ENCODE measurements around the gene DRC7.

Gene DRC7

DNA sequence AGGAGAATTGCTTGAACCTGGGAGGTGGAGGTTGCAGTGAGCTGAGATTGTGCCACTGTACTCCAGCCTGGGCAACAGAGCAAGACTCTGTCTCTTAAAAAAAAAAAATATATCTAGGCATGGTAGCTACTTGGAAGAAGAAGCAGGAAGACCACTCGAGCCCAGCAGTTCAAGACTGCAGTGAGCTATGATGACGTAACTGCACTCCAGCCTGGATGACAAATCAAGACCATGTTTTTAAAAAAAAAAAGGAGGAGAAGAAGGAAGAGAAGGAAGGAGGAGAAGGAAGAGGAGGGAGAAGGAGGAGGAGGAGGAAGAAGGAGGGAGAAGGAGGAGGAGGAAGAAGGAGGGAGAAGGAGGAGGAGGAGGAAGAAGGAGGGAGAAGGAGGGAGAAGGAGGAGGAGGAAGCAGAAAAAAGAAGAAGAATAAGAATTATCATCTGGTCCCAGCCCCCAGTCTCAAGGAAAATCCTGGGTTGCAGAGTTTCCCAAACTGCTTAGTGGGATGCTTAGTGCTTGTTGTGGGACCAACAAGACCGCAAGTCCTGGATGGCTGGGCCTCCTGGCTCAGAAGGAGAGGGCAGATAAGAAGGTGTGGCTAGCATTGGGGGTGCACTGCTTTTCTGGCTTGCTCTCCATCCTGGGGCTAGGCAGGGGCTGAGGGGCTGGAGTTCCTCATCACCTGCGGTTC is 3.7 kb upstream of the DRC7 start:
- DNase-seq (ENCODE audit: low read depth in 2 of 2): no peak

GRCh38 chr16:57692636-57693035 is 2.0 kb upstream of the DRC7 start:
- no peak for DNase-seq (ENCODE audit: low read depth in 2 of 2)

DNA sequence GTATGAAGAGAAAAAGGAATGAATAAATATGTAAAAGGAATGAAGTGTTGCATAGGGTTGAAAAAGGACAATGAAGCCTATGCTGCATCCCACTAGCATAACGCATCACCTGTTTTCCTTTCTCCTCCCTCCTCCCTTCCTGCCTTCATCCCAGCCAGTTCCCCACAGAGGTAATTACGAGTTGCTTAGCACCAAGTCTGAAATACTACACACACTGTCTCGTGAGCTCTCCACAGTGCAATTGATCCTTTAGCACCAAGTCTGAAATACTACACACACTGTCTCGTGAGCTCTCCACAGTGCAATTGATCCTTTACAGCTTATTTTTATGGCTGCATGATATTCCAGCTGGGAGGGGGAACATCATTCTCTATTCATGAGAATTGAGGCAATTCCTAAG is 1.1 kb upstream of the DRC7 start:
- DNase-seq (ENCODE audit: low read depth in 2 of 2): no peak

- DNase-seq (ENCODE audit: low read depth in 2 of 2): no peak
Measured at GRCh38 chr16:57694231-57694724, 328 bp upstream of the DRC7 start.

DNA sequence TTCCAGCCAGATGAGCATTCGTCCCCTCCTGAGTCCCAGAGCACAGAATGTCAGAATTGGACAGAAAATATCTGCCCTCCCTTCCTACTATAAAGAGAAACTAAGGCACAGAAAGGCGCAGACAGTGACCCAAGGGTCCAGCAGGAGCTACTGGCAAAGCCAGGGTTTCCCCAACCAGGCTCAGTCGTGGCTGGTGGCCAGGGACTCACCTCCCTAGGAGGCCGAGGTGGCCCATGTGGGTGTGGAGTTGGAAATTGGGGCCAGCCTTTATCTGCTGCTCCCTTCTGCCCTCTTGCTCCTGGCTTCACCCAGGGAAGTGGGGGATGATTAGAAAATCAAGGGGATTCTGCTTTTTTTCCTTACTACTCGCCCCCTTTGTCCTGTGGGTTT is 1.1 kb downstream of the DRC7 start:
- no peak for DNase-seq (ENCODE audit: low read depth in 2 of 2)

DNA sequence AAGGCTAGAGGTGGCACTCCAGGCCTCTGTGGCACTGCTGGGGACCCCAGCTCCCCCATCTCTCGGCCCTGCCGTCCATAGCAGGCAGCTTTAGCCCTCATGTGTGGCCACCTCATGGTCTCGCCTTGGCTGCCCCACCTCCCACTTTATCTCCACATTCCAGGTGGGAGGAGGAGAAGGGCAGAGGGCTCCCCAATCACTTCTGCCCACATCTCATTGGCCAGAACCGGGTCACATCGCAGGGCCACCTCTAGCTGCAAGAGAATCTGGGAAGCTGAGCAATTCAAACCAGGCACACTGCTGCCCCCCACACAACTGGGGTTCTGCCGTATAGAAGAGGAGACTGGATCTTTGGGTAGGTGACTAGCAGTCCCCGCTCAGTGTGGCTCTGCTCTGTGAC is 1.6 kb downstream of the DRC7 start:
- no peak for DNase-seq (ENCODE audit: low read depth in 2 of 2)

- DNase-seq (ENCODE audit: low read depth in 2 of 2): no peak
Measured at GRCh38 chr16:57697896-57698537, 3.4 kb downstream of the DRC7 start.

DNA sequence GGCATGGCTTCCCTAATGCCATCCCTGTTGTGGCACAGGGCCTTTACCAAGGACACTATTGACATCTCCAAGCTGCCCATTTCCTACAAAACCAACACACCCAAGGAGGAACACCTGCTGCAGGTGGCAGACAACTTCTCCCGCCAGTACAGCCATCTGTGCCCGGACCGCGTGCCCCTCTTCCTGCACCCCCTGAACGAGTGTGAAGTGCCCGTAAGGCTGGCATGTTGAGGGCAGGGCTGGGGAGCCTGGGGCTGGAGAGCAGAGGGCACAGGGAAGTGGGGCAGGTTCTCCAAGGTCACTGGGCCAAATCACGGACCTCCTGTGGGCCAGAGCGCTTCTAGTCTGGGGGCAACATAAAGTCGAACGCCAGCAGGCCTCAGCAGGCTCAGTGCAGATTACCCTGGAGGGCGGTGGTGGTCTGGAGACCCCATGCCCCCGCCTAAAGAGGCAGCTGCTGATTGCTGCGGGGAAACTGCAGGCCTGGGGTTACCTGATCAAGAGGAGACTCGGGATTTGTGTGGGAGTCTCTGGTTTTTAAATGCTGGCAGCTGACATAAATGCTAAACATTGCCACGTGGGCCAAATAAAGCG is 4.3 kb downstream of the DRC7 start:
- no peak for DNase-seq (ENCODE audit: low read depth in 2 of 2)

GRCh38 chr16:57699481-57699880 is 4.9 kb downstream of the DRC7 start:
- DNase-seq (ENCODE audit: low read depth in 2 of 2): no peak

DNA sequence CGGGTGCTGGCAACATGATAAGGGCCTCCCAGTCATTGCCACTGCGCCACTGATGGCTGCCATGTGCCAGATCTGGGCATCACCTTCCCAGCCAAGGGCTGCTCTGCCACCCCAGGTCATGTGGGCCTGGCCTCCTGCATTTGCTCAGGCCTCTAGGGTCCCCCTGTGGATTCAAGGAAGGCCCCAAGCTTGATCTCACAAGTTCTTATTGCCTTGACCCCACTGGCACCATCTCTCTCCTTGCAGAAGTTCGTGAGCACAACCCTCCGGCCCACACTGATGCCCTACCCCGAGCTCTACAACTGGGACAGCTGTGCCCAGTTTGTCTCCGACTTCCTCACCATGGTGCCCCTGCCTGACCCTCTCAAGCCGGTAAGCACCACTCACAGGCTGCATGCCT is 5.3 kb downstream of the DRC7 start:
- DNase-seq (ENCODE audit: low read depth in 2 of 2): no peak

- DNase-seq (ENCODE audit: low read depth in 2 of 2): no peak
Measured at GRCh38 chr16:57700781-57701551, 6.4 kb downstream of the DRC7 start.

DNA sequence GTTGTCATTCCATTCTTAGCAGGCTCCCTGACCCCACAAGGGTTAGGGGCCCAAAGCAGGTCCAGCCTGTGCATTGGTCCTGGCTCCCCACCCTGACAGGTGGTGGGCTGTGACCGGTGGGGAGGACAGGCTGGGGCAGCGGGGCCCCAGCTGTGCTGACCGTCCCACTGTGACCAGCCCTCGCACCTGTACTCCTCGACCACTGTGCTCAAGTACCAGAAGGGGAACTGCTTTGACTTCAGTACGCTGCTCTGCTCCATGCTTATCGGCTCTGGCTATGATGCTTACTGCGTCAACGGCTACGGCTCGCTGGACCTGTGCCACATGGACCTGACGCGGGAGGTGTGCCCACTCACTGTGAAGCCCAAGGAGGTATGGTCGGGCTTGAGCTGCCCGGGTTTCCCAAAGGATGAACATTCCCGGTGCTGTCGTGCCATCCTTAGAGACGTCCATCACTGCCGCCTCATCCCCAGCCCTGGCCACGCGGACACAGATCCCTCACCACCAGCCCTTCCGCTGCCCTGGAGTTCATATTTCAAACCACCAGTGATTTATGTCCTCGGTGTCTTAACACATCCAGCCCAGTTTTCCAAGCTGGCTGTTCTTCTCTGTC is 7.3 kb downstream of the DRC7 start:
- DNase-seq (ENCODE audit: low read depth in 2 of 2): no peak

DNA sequence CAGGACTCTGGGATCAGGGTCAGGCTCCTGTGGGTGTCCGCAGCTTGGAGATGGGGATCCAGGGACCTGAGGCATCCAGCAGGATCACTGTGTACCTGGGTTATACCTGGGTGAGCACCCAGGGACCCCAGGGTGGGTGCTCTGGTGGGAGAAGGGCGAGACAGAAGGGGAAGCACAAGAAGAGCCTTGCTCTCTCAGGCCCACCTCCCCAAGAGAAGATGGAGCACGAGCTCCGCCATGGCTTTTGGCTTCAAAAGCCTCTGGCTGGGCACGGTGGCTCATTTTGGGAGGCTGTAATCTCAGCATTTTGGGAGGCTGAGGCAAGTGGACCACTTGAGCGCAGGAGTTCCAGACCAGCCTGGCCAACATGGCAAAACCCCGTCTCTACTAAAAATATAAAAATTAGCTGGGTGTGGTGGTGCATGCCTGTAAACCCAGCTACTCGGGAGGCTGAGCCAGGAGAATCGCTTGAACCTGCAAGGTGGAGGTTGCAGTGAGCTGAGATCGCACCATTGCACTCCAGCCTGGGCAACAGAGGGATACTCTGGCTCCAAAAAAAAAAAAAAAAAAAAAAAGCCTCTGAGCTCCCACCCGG is 8.9 kb downstream of the DRC7 start:
- DNase-seq (ENCODE audit: low read depth in 2 of 2): no peak

DNA sequence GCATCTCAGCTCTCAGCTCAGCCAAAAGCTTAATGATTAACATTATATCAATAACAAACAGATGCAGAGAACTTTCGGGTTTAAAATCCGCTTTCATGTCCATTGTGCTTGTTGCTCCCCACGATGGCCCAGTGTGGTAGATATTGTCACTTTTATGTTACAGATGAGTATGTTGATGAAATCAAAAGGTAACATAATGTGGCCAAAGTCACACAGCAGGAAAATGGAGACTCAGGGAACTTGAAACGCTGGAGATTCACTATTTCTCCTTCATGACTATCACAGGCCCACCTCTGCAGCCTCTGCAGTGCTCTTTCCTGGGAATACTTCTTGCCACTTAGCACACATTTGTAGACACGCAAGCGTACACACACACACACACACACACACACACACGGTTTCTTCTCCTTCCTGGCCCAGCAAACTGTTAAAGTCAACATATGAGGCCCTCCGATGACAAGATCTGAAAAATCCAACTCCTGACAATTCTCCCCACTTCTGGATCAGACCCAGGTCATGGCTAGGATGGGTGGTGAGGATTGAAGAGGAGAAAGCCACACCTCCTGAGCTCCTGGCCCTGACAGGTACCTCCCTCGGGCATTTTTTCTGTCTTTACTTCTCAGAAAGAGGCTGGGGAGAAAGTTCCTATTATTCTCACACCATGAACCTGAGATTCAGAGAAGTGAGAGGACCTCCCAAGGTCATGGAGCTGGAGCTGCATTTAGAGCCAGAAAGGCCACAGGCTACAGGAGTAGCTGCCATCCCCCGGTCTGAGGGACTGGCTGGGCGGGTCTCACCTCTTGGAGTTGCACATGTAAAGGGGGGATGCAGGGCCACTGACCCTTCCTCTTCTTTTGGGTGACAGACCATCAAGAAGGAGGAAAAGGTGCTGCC is 9.7 kb downstream of the DRC7 start:
- no peak for DNase-seq (ENCODE audit: low read depth in 2 of 2)

GRCh38 chr16:57704905-57705852 is 10.6 kb downstream of the DRC7 start:
- DNase-seq (ENCODE audit: low read depth in 2 of 2): no peak

DNA sequence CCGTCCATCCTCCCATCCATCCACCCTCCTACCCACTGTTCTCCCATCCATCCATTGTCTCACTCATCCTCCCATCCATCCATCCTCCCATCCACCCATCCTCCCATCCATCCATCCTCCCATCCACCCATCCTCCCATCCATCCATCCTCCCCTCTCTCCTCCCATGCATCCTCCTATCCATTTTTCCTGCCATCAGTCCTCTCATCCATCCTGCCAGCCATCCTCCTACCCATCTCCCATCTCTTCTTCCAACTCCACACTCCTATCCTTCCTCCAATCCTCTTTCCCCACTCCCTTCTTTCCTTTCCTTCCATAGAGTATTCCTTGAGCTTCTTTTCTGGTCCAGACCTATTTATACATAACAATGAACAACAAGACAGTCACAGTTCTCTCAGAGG is 12.1 kb downstream of the DRC7 start:
- no peak for DNase-seq (ENCODE audit: low read depth in 2 of 2)

GRCh38 chr16:57707331-57707730 is 12.7 kb downstream of the DRC7 start:
- no peak for DNase-seq (ENCODE audit: low read depth in 2 of 2)

DNA sequence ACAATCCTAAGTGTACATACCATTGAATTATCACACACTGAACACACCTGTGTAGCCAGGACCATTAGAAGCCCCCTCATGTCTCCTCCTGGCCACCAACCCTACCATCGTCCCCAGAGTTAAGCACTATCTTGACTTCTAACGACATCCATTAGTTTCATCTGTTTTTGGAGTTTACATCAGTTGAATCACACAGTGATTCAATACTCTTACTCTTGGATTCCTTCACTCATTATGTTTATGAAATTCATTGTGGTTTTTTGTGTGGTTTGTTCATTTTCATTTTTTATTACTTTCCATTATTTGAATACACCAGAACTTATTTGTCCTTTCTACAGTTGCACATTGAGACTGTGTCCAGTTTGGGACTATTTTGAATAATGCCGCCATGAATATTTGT is 13.6 kb downstream of the DRC7 start:
- DNase-seq (ENCODE audit: low read depth in 2 of 2): no peak

DNA sequence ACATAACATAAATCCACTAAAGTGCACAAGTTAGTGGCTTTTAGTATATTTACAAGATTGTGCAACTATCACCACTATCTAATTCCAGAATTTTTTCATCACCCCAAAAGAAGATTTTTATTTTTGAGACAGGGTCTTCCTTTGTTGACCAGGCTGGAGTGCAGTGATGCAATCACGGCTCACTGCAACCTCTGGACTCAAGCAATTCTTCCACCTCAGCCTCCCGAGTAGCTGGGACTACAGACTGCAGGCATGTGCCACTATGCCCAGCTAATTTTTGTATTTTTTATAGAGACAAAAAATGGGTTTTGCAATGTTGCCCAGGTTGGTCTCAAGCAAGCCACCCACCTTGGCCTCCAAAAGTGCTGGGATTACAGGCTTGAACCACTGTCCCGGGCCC is 15.1 kb downstream of the DRC7 start:
- no peak for DNase-seq (ENCODE audit: low read depth in 2 of 2)

GRCh38 chr16:57711346-57711745 is 16.7 kb downstream of the DRC7 start:
- DNase-seq (ENCODE audit: low read depth in 2 of 2): no peak
